ENCODE results near the gene PDE8B.

DNA sequence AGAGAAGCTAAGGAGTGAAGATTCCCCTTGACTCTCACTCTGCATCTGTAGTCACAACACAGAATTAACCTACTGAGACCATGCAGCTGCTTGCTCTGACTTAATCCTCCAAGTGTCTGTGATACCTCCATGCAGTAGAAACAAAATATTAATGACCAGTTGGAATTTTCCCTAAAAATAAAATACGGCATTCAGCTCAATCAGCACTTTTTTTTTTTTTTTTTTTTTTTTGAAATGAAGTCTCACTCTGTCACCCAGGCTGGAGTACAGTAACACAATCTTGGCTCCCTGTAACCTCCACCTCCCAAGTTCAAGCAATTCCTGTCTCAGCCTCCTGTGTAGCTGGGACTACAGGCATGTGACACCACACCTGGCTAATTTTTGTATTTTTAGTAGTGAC is 233.2 kb downstream of the PDE8B start:
- TF ChIP-seq, protein P1, sequence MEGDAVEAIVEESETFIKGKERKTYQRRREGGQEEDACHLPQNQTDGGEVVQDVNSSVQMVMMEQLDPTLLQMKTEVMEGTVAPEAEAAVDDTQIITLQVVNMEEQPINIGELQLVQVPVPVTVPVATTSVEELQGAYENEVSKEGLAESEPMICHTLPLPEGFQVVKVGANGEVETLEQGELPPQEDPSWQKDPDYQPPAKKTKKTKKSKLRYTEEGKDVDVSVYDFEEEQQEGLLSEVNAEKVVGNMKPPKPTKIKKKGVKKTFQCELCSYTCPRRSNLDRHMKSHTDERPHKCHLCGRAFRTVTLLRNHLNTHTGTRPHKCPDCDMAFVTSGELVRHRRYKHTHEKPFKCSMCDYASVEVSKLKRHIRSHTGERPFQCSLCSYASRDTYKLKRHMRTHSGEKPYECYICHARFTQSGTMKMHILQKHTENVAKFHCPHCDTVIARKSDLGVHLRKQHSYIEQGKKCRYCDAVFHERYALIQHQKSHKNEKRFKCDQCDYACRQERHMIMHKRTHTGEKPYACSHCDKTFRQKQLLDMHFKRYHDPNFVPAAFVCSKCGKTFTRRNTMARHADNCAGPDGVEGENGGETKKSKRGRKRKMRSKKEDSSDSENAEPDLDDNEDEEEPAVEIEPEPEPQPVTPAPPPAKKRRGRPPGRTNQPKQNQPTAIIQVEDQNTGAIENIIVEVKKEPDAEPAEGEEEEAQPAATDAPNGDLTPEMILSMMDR (conservative IDR thresholded peaks at IDR 0.05): no peak
- TF ChIP-seq EZH2 (IDR thresholded peaks at IDR 0.05; ENCODE audit: low read depth): no peak
